Gastroesophageal sphincter (tissue), 4 donors: ENCODE results near the gene LLGL2. TPM values are rescaled to one million over a fixed set of nuclear protein-coding genes. Genes with fewer than 3 reads are reported as not detected.

Source experiments
- ATAC-seq: fragments of 150-250 bp; one replicate; pipeline ENCODE4 v1.9.1; 2016; ENCODE audit warnings: mild to moderate bottlenecking, moderate library complexity
- H3K27ac ChIP-seq, 4 donors: fragments of 200-600 bp; sonication (generic) in 3 of 4; 1 replicate in 3 of 4; 2 replicates in 1 of 4; pipeline ENCODE4 v1.5.1; 2016 to 2019
- H3K27me3 ChIP-seq: fragments of 200-600 bp; sonication (generic); one replicate; pipeline ENCODE4 v1.5.1; 2019
- H3K36me3 ChIP-seq, 2 donors: fragments of 200-600 bp; sonication (generic); one replicate each; pipeline ENCODE4 v1.5.1; 2019; ENCODE audit warnings: control low read depth in 1 of 2
- H3K4me1 ChIP-seq, 3 donors: fragments of 200-600 bp; sonication (generic); 1 replicate in 2 of 3; 2 replicates in 1 of 3; pipeline ENCODE4 v1.5.1; 2016 to 2019; ENCODE audit warnings: control low read depth in 2 of 3
- H3K4me3 ChIP-seq, 2 donors: fragments of 200-600 bp; sonication (generic); one replicate each; pipeline ENCODE4 v1.5.1; 2019; ENCODE audit warnings: mild to moderate bottlenecking in 1 of 2, moderate library complexity in 1 of 2
- H3K9me3 ChIP-seq, 3 donors: fragments of 200-600 bp; sonication (generic); one replicate each; pipeline ENCODE4 v1.5.1; 2017 to 2019; ENCODE audit warnings: control low read depth in 2 of 3
- EP300 ChIP-seq: sonication (generic); formaldehyde crosslinking; IDR thresholded peaks from one replicate; pipeline ENCODE4 v1.6.1; 2017; ENCODE audit warnings: antibody characterized with exemption, mild to moderate bottlenecking
- POLR2A ChIP-seq, 2 donors: fragments of 450-650 bp; IDR thresholded peaks; one replicate each; pipeline ENCODE4 v1.6.1; 2017; ENCODE audit warnings: antibody characterized with exemption in 2 of 2, mild to moderate bottlenecking in 2 of 2, moderate library complexity in 1 of 2
- POLR2AphosphoS5 ChIP-seq: sonication (generic); formaldehyde crosslinking; IDR thresholded peaks from one replicate; pipeline ENCODE4 v1.6.1; 2017; ENCODE audit warnings: antibody characterized with exemption
- WGBS, 2 donors: methylation state at CpG; one replicate each; pipeline ENCODE4 v1.1.5; 2018; ENCODE audit warnings: low coverage in 1 of 2; 5-methylcytosine and 5-hydroxymethylcytosine counted together
- total RNA-seq, 4 donors: library from RNA; depleted of rRNA; stranded (reverse); fragments of >200 nt; gene quantifications; one replicate each; pipeline ENCODE4 v1.1.0, GENCODE V29; 2016
- TF ChIP-seq, protein P1 (sequence below), 4 experiments: fragments of 200-600 bp in 2 of 4; fragments of 450-650 bp in 2 of 4; sonication (generic) in 1 of 4; IDR thresholded peaks; one replicate each; pipeline ENCODE4 v1.5.1; 2017 to 2019; ENCODE audit warnings: antibody characterized with exemption in 4 of 4, mild to moderate bottlenecking in 2 of 4, moderate library complexity in 2 of 4

LLGL2 gene
- total RNA-seq, 4 donors from 2014 or later = 2.3 to 7.9 (median 5.8) TPM

DNA sequence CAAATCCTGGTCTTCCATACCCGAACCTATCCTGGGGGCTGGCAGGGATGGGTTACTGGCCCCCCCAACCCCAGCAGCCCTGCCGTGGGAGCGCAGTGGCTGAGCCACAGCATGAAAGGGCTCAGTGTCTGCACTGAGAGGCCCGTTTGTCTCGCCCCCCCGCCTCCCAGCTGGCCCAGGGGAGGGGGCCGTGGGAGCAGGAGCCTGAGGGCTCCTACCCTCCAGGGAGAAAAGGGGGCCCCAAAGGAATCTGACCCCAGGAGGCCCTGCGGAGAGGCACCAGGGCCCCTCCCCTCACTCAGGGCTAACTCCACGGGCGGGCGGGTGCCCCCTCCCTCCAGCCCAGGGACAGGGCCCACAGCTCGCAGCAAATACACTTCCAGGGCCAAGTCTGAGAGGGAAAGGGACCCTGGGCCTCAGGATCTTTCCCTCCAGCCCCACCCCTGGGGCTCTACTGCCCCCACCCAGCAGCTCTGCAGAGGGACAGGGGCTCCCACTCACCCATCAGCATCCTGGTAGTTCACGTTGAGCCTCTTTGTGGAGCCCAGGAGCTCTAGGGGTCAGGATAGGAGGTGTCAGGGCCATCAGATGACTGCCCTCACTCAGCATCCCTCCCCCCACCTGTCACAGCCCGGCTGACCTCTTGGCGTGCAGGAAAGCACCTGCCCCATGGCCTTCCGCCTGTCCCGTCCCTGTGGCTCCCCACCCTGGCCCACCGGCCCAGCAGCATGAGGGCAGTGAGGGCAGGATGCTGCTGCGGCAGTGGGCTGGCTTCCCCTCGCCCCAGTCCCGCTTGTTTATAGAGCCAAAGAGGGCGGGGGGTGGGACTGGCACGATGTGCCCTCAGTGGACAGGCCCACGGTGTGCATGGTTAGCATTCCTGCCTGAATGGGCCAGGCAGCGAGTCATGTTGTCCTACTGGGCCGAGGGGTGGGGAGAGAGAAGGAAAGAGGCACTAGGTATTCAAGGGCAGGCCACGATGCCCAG is 17.5 kb upstream of the LLGL2 start:
- WGBS, 2 donors = 57 to 80% methylated on average over 1 to 3 of the region's 27 CpGs
- TF ChIP-seq EP300 = no peak
- no peak for TF ChIP-seq POLR2A (IDR thresholded peaks at IDR 0.05)
- TF ChIP-seq, protein P1, sequence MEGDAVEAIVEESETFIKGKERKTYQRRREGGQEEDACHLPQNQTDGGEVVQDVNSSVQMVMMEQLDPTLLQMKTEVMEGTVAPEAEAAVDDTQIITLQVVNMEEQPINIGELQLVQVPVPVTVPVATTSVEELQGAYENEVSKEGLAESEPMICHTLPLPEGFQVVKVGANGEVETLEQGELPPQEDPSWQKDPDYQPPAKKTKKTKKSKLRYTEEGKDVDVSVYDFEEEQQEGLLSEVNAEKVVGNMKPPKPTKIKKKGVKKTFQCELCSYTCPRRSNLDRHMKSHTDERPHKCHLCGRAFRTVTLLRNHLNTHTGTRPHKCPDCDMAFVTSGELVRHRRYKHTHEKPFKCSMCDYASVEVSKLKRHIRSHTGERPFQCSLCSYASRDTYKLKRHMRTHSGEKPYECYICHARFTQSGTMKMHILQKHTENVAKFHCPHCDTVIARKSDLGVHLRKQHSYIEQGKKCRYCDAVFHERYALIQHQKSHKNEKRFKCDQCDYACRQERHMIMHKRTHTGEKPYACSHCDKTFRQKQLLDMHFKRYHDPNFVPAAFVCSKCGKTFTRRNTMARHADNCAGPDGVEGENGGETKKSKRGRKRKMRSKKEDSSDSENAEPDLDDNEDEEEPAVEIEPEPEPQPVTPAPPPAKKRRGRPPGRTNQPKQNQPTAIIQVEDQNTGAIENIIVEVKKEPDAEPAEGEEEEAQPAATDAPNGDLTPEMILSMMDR (IDR thresholded peaks at IDR 0.05) = no peak
- no peak for TF ChIP-seq POLR2AphosphoS5
- Histone ChIP-seq H3K27ac (peak overlapping the region in 3 of 4 donors; percentile 90 to 98 (median 90)), H3K9me3 (no peaks in the 10 kb centered on the region), H3K27me3 (no peaks in the 10 kb centered on the region), H3K36me3 (peaks cover 0 to 60% of the 10 kb centered on the region in 2 donors), H3K4me1 (peaks cover 0 to 76% (median 21%) of the 10 kb centered on the region in 3 donors), H3K4me3 (no peak overlapping the region)
- peak; percentile 28 for ATAC-seq

DNA sequence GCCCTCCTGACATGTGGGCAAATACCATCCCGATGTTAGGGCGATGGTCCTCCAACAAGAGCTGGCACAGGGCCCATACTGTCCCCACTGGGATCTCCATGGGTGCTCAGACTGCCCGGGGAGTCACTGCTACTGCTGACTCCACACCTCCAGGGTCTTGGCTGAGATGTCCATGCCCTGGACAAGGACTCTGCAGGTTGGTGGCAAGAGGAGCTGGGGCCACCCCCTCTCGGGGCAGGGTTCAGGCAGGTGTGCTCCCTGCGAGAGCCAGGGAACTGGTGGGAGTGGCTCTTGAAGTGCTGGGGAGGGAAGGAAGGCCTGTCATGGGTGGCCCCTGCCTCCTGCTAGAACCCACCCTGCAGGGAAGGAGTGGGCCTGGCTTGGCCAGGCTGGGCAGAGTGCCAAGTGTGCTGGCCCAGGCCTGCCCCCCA is 16.6 kb upstream of the LLGL2 start:
- H3K9me3 ChIP-seq = no peaks in the 10 kb centered on the region
- no CpG with 5 or more reads among the region's 5 CpGs for WGBS, 2 donors
- ATAC-seq = no peak
- peaks cover 0 to 55% of the 10 kb centered on the region in 2 donors for H3K36me3 ChIP-seq
- TF ChIP-seq POLR2A (IDR thresholded peaks at IDR 0.05) (no peak), POLR2AphosphoS5 (no peak), EP300 (no peak)
- TF ChIP-seq, protein P1 (IDR thresholded peaks at IDR 0.05) = no peak
- peaks cover 0 to 82% (median 27%) of the 10 kb centered on the region in 3 donors for H3K4me1 ChIP-seq
- H3K27ac ChIP-seq = peak overlapping the region in 3 of 4 donors; percentile 90 to 98 (median 90)
- H3K27me3 ChIP-seq = no peaks in the 10 kb centered on the region
- peak overlapping the region in 1 of 2 donors; percentile 96 for H3K4me3 ChIP-seq

DNA sequence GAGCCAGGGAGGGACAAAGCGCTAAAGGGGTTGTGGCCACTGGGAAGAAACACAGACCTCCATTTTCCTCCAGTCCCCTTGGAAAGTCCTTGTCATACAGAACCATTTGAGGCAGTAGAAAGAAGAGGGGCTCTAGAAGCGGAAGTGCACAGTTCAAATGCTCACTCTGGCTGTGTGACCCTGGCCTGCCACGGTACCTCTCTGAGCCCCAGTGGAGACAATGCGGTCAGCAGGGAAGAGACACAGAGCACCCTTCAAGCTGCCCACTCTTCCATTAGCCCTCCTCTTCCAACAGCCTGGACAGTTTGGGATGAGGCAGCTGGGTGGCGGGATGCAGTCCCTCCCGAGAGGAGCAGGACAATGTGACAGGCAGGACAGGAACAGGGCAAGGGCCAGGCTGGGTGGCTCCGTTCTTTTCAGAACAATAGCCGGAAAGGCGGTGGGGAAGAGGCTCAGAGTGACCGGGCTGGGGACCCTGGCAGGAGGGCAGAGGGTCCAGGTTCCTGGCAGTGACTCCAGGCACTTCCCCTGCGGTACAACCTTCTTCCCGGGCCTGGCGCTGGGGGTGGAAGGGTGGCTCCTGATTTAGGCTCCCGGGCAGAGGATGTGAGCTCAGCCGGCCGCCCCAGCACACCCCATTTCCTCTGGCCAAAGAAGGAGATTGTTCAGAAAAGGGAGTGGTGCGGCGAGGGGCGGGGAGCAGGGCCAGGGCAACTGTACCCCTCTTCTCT is 15.8 kb upstream of the LLGL2 start:
- H3K36me3 ChIP-seq = peaks cover 0 to 48% of the 10 kb centered on the region in 2 donors
- peak; percentile 54 for ATAC-seq
- no peaks in the 10 kb centered on the region for H3K9me3 ChIP-seq
- peaks cover 0 to 82% (median 33%) of the 10 kb centered on the region in 3 donors for H3K4me1 ChIP-seq
- 82 to 89% methylated on average over 3 of the region's 19 CpGs for WGBS, 2 donors
- no peaks in the 10 kb centered on the region for H3K27me3 ChIP-seq
- peak overlapping the region in 1 of 2 donors; percentile 96 for H3K4me3 ChIP-seq
- TF ChIP-seq POLR2A (IDR thresholded peaks at IDR 0.05) (no peak), POLR2AphosphoS5 (peak; percentile 17)
- peak overlapping the region in 3 of 4 donors; percentile 90 to 98 (median 90) for H3K27ac ChIP-seq

DNA sequence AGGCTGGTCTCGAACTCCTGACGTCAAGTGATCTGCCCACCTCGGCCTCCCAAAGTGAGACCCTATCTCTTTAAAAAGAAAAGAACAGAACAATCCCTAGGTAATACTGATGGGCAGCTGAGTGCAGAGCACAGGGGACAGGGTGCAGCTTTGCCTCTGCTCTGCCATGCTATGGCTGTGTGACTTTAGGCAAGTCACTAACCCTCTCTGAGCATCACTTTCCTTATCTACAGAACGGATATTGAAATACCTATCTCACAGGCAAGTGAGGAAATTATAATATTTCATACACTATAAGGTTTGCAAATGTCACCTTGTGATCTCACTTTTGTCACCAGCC is 14.3 kb upstream of the LLGL2 start:
- no peak for TF ChIP-seq EP300
- TF ChIP-seq POLR2A (IDR thresholded peaks at IDR 0.05) = no peak
- TF ChIP-seq, protein P1 (IDR thresholded peaks at IDR 0.05) = no peak
- TF ChIP-seq POLR2AphosphoS5 = no peak
- Histone ChIP-seq H3K4me1 (peaks cover 0 to 87% (median 33%) of the 10 kb centered on the region in 3 donors), H3K27me3 (no peaks in the 10 kb centered on the region), H3K9me3 (no peaks in the 10 kb centered on the region), H3K27ac (peak overlapping the region in 3 of 4 donors; percentile 90 to 98 (median 90)), H3K4me3 (peak overlapping the region in 1 of 2 donors; percentile 96), H3K36me3 (peaks cover 0 to 32% of the 10 kb centered on the region in 2 donors)
- no peak for ATAC-seq
- 78 to 90% methylated on average over 2 to 4 of the region's 4 CpGs for WGBS, 2 donors
